Fibroblast of mammary gland (primary cell): ENCODE measurements around the gene SLC6A16.
"Not testable (repeated sequence)": the region's sequence is repeated elsewhere in the genome, so short reads cannot be mapped to it uniquely, and the experiment has no call there.

Experiments used
- DNase-seq: peaks from one replicate; pipeline ENCODE4 v3.0.0-alpha.2; 2010; ENCODE audit warnings: low read depth
- H3K4me3 ChIP-seq: 2 replicates; pipeline ENCODE4 v1.5.1; 2011; ENCODE audit warnings: low read depth, mild to moderate bottlenecking, low read length, moderate library complexity; ENCODE audit not compliant: control insufficient read depth
- TF ChIP-seq, protein P1 (sequence below): conservative IDR thresholded peaks from 2 replicates; pipeline ENCODE4 v1.5.1; 2011; ENCODE audit warnings: low read depth, low read length, inconsistent platforms; ENCODE audit not compliant: control insufficient read depth, insufficient read depth

The SLC6A16 gene

GRCh38 chr19:49309087-49309486 is 15.9 kb downstream of the SLC6A16 start:
- no peak overlapping the region for H3K4me3 ChIP-seq
- no peak for DNase-seq

DNA sequence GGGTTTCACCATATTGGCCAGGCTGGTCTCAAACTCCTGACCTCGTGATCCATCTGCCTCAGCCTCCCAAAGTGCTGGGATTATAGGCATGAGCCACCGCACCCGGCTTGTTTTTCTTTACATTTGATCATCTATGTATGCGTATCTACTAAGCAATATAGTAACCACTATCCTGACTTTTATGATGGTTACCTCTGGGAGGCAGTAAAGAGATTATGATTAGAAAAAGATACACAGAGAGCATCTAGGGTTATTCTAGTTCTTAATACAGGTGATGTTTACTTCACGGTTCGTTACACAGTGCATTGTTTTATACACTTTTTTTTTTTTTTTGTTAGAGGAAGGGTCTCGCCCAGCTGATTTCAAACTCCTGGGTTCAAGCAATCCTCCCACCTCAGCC is 18.3 kb downstream of the SLC6A16 start:
- H3K4me3 ChIP-seq, DNase-seq: not testable (repeated sequence)

More at GRCh38 chr19:49309087-49309486, 15.9 kb downstream of the SLC6A16 start:
- TF ChIP-seq, protein P1, sequence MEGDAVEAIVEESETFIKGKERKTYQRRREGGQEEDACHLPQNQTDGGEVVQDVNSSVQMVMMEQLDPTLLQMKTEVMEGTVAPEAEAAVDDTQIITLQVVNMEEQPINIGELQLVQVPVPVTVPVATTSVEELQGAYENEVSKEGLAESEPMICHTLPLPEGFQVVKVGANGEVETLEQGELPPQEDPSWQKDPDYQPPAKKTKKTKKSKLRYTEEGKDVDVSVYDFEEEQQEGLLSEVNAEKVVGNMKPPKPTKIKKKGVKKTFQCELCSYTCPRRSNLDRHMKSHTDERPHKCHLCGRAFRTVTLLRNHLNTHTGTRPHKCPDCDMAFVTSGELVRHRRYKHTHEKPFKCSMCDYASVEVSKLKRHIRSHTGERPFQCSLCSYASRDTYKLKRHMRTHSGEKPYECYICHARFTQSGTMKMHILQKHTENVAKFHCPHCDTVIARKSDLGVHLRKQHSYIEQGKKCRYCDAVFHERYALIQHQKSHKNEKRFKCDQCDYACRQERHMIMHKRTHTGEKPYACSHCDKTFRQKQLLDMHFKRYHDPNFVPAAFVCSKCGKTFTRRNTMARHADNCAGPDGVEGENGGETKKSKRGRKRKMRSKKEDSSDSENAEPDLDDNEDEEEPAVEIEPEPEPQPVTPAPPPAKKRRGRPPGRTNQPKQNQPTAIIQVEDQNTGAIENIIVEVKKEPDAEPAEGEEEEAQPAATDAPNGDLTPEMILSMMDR, result no peak

DNA sequence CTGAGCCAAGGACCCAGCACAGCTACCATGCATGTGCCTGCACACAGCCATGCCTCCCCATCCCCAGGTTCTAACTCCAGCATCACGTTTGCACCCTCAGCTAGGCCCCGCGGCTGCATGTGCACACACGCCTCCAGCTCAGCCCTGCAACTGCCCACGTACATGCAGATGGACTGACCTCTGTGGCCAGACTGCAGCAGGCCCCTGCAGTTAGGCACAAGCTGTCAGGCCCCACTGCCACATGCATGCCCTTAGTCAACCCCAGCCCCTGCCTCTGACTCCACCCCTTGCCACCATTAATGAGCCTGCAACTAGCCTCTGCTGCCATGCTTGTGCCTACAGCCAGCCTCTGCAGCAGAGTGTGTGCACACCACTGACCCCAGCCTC is 23.1 kb downstream of the SLC6A16 start:
- no peak overlapping the region for H3K4me3 ChIP-seq
- DNase-seq, result no peak
- TF ChIP-seq, protein P1, result no peak

- DNase-seq, result peak; percentile 55
- H3K4me3 ChIP-seq, result no peak overlapping the region
- TF ChIP-seq, protein P1, result peak; percentile 93
Measured at GRCh38 chr19:49301165-49301865, 23.7 kb downstream of the SLC6A16 start.

- not testable (repeated sequence) for DNase-seq, H3K4me3 ChIP-seq
Measured at GRCh38 chr19:49298653-49299052, 26.3 kb downstream of the SLC6A16 start.

GRCh38 chr19:49297403-49297802 is 27.6 kb downstream of the SLC6A16 start:
- H3K4me3 ChIP-seq, result no peak overlapping the region
- peak; percentile 34 for DNase-seq
- TF ChIP-seq, protein P1, result no peak

DNA sequence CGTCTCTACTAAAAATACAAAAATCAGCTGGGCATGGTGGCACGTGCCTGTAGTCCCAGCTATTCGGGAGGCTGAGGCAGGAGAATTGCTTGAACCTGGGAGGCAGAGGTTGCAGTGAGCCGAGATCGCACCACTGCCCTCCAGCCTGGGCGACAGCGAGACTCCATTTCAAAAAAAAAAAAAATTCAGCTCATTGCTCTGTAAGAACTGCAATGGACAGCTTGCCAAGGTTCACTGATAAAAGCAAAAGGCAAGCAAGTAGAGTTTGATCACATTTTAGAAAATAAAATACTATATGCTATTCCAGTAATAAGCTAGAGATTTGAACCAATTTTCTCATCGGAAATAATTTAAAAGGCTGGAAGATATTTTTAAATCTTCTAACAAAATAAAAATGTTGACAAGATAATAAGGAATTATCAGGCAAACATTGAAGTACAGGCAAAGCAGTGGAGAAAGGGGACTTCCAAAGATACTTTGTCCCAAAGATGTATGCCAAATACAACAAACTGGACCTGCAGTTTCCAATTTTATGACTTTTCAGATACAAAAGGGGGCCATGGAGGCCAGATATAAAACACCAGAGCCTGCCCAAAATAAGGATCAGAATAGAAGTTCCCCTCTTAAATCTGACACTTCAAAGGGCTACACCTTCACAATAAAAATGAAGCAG is 29.6 kb downstream of the SLC6A16 start:
- no peak for DNase-seq
- no peak overlapping the region for H3K4me3 ChIP-seq
- TF ChIP-seq, protein P1, result no peak

- TF ChIP-seq, protein P1, result no peak
Measured at GRCh38 chr19:49294401-49294800, 30.6 kb downstream of the SLC6A16 start.

More at GRCh38 chr19:49294401-49294800, 30.6 kb downstream of the SLC6A16 start:
- no peak for DNase-seq
- H3K4me3 ChIP-seq, result no peak overlapping the region
